GM12801 (cell line): ENCODE measurements around the gene SGCB.

Experiments
- CTCF ChIP-seq: IDR thresholded peaks from one replicate; pipeline ENCODE4 v1.5.1; 2011; ENCODE audit warnings: control low read depth; ENCODE audit not compliant: insufficient read length; ENCODE audit errors: extremely low read depth

The SGCB gene

DNA sequence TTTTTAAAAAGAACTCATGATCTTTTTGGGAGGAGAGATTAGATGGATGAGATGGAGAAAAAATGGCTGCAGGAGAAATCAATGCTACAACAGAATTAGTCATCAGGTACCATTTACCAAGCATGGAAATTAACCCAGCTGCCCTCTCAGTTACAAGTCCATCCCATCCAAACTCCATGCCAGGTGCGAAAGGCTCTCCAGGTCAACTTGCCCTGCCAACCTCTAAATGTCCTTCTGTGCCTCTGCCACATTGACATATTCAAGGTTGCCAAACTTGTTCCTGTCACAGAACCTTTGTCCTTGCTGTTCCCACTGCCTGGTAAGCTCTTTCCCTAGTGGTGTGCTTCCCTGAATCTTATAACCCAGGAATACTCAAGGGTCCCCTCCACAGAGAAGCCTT lies 20.2 kb upstream of the SGCB start:
- no peak for TF ChIP-seq CTCF

- TF ChIP-seq CTCF, result no peak
These were observed 19.1 kb upstream of the SGCB start for GRCh38 chr4:52057196-52057595.

DNA sequence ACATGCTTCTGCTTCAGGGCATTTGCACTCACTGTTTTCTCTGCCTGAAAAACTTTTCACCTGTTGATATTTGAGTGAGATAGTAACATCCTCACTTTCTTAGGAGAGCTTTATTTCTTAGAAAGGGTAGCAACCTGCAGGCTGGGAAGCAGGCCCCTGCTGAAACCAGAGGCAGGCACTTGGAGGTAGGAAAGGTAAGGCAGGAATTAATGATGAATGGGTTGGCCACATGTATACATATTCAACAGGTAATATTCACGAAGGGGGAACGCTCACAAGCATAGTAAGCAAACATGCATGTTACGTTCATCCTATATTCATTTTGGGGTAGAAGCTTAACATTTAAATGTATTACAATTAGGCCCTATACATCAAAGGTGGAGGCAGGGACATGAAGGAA lies 16.2 kb upstream of the SGCB start:
- no peak for TF ChIP-seq CTCF

DNA sequence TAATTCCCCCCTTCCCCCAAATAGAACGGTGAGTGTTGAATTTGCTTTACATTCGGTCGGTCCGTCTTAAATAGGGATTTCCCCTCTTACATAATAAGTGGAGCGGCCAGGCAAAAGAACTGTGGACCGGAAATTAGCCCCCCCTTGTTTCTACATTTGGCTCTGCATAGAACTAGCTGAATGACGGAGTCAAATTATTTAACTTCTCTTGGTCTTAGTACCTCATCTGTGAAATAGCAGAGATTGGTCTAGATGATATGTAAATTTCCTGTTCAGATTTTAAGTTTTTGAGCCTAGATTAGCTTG lies 14.3 kb upstream of the SGCB start:
- TF ChIP-seq CTCF, result no peak

DNA sequence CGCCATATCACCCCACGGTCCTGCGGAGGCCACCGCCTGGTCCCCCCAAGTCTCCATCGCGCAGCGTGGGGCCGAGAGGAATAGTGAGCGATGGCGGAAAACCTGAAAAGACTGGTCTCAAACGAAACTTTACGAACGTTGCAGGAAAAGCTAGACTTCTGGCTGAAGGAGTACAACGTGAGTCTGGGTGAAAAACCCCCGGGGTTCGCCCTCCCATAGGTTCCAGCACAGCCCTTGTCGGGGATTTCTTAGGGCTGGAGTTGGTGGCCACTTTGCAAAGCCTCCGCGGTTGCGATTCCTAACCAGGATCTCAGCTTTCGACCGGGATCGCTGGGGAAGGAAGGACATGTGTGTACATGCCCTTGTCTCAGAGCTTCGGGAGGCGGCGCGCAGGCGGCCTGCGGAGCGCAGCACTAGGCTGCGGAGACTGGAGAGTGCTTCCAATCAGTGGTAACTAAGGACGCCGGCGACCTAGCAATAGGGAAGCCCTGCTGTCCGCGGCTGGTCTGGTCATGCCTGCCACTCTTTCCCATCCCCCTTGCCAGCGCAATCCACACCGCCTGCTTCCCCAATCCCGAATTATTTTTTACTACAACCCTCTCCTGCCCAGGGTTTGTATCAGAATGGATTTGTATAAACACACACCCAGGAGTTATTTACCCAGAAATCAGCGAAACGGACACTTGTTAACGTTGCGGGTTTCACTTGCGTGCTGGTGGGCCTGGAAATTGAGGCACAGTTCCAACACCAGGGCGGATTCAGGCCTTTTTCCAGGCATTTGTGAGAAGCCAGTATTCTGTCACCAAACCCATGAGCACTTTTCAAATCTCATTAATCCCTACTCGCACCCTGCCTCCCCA lies 13.7 kb upstream of the SGCB start:
- no peak for TF ChIP-seq CTCF

GRCh38 chr4:52051213-52051614 lies 13.1 kb upstream of the SGCB start, which contains the start of gene SPATA18:
Gene SPATA18, plus strand, starts transcription at chr4:52051304. Its CDS starts 401 bp downstream, at chr4:52051705.
- TF ChIP-seq CTCF, result no peak

- no peak for TF ChIP-seq CTCF
These were observed 11.2 kb upstream of the SGCB start for GRCh38 chr4:52049266-52049665.
